ENCODE results near the gene ARHGAP24. TPM values are rescaled to one million over a fixed set of nuclear protein-coding genes. Genes with fewer than 3 reads are reported as not detected.

The ARHGAP24 gene
- total RNA-seq, 1 experiment from 2014 or later = 2.1 TPM

- TF ChIP-seq, protein P1, sequence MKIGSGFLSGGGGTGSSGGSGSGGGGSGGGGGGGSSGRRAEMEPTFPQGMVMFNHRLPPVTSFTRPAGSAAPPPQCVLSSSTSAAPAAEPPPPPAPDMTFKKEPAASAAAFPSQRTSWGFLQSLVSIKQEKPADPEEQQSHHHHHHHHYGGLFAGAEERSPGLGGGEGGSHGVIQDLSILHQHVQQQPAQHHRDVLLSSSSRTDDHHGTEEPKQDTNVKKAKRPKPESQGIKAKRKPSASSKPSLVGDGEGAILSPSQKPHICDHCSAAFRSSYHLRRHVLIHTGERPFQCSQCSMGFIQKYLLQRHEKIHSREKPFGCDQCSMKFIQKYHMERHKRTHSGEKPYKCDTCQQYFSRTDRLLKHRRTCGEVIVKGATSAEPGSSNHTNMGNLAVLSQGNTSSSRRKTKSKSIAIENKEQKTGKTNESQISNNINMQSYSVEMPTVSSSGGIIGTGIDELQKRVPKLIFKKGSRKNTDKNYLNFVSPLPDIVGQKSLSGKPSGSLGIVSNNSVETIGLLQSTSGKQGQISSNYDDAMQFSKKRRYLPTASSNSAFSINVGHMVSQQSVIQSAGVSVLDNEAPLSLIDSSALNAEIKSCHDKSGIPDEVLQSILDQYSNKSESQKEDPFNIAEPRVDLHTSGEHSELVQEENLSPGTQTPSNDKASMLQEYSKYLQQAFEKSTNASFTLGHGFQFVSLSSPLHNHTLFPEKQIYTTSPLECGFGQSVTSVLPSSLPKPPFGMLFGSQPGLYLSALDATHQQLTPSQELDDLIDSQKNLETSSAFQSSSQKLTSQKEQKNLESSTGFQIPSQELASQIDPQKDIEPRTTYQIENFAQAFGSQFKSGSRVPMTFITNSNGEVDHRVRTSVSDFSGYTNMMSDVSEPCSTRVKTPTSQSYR (CRISPR knock-in tag; IDR thresholded peaks at IDR 0.05) = no peak
- no peak for TF ChIP-seq ATF1 (CRISPR knock-in tag; IDR thresholded peaks at IDR 0.05)
- TF ChIP-seq AFF4 (CRISPR knock-in tag; IDR thresholded peaks at IDR 0.05; ENCODE audit: borderline replicate concordance) = no peak
- TF ChIP-seq, protein P2, sequence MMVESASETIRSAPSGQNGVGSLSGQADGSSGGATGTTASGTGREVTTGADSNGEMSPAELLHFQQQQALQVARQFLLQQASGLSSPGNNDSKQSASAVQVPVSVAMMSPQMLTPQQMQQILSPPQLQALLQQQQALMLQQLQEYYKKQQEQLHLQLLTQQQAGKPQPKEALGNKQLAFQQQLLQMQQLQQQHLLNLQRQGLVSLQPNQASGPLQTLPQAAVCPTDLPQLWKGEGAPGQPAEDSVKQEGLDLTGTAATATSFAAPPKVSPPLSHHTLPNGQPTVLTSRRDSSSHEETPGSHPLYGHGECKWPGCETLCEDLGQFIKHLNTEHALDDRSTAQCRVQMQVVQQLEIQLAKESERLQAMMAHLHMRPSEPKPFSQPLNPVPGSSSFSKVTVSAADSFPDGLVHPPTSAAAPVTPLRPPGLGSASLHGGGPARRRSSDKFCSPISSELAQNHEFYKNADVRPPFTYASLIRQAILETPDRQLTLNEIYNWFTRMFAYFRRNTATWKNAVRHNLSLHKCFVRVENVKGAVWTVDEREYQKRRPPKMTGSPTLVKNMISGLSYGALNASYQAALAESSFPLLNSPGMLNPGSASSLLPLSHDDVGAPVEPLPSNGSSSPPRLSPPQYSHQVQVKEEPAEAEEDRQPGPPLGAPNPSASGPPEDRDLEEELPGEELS (CRISPR knock-in tag; IDR thresholded peaks at IDR 0.05) = no peak
- TF ChIP-seq ZNF263 (CRISPR knock-in tag; IDR thresholded peaks at IDR 0.05; ENCODE audit: low read depth) = no peak
- no peak for TF ChIP-seq CREM (CRISPR knock-in tag; IDR thresholded peaks at IDR 0.05)
- no peak for TF ChIP-seq FOXP1 (CRISPR knock-in tag; IDR thresholded peaks at IDR 0.05; ENCODE audit: borderline replicate concordance)
- TF ChIP-seq, protein P3, sequence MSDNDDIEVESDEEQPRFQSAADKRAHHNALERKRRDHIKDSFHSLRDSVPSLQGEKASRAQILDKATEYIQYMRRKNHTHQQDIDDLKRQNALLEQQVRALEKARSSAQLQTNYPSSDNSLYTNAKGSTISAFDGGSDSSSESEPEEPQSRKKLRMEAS (CRISPR knock-in tag; IDR thresholded peaks at IDR 0.05) = no peak
- TF ChIP-seq TEAD4 (CRISPR knock-in tag; IDR thresholded peaks at IDR 0.05) = no peak
- TF ChIP-seq ZNF317 (CRISPR knock-in tag; IDR thresholded peaks at IDR 0.05; ENCODE audit: borderline replicate concordance, low read depth) = no peak
- TF ChIP-seq, protein P4, sequence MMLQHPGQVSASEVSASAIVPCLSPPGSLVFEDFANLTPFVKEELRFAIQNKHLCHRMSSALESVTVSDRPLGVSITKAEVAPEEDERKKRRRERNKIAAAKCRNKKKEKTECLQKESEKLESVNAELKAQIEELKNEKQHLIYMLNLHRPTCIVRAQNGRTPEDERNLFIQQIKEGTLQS (CRISPR knock-in tag; conservative IDR thresholded peaks at IDR 0.05) = no peak
- no peak for TF ChIP-seq TEAD1 (CRISPR knock-in tag; IDR thresholded peaks at IDR 0.05)
- no peak for TF ChIP-seq NR1H2 (CRISPR knock-in tag; IDR thresholded peaks at IDR 0.05)
- TF ChIP-seq, protein P5, sequence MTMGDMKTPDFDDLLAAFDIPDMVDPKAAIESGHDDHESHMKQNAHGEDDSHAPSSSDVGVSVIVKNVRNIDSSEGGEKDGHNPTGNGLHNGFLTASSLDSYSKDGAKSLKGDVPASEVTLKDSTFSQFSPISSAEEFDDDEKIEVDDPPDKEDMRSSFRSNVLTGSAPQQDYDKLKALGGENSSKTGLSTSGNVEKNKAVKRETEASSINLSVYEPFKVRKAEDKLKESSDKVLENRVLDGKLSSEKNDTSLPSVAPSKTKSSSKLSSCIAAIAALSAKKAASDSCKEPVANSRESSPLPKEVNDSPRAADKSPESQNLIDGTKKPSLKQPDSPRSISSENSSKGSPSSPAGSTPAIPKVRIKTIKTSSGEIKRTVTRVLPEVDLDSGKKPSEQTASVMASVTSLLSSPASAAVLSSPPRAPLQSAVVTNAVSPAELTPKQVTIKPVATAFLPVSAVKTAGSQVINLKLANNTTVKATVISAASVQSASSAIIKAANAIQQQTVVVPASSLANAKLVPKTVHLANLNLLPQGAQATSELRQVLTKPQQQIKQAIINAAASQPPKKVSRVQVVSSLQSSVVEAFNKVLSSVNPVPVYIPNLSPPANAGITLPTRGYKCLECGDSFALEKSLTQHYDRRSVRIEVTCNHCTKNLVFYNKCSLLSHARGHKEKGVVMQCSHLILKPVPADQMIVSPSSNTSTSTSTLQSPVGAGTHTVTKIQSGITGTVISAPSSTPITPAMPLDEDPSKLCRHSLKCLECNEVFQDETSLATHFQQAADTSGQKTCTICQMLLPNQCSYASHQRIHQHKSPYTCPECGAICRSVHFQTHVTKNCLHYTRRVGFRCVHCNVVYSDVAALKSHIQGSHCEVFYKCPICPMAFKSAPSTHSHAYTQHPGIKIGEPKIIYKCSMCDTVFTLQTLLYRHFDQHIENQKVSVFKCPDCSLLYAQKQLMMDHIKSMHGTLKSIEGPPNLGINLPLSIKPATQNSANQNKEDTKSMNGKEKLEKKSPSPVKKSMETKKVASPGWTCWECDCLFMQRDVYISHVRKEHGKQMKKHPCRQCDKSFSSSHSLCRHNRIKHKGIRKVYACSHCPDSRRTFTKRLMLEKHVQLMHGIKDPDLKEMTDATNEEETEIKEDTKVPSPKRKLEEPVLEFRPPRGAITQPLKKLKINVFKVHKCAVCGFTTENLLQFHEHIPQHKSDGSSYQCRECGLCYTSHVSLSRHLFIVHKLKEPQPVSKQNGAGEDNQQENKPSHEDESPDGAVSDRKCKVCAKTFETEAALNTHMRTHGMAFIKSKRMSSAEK (CRISPR knock-in tag; IDR thresholded peaks at IDR 0.05; ENCODE audit: borderline replicate concordance) = no peak
- TF ChIP-seq OVOL2 (CRISPR knock-in tag; IDR thresholded peaks at IDR 0.05; ENCODE audit: borderline replicate concordance) = no peak
- no peak for TF ChIP-seq E2F5 (CRISPR knock-in tag; IDR thresholded peaks at IDR 0.05)
Observed at GRCh38 chr4:85455942-85456341, 19.0 kb upstream of the ARHGAP24 start (continued).
